HepG2 (cell line): Measurements from ENCODE around the gene TMEM74B. TPM values are rescaled to one million over a fixed set of nuclear protein-coding genes. Genes with fewer than 3 reads are reported as not detected.

Source experiments
- FOXP1 ChIP-seq, 2 experiments: fragments of 450-650 bp in 1 of 2; IDR thresholded peaks; 2 replicates each; pipeline ENCODE4 v1.6.1; 2017 to 2018; ENCODE audit warnings: antibody characterized with exemption in 1 of 2
- HOXA9 ChIP-seq: sonication (generic); formaldehyde crosslinking; IDR thresholded peaks from 2 replicates; pipeline ENCODE4 v1.8.1; 2022; ENCODE audit warnings: missing genetic modification reagents, mild to moderate bottlenecking, moderate library complexity, borderline replicate concordance
- JUND ChIP-seq: sonication (generic); formaldehyde crosslinking; IDR thresholded peaks from 2 replicates; pipeline ENCODE4 v1.8.0; 2022; ENCODE audit warnings: mild to moderate bottlenecking, missing genetic modification reagents
- MATR3 ChIP-seq: sonication (generic); formaldehyde crosslinking; IDR thresholded peaks from 2 replicates; pipeline ENCODE4 v1.4.0; 2020; ENCODE audit warnings: missing genetic modification reagents
- PHF8 ChIP-seq: sonication (generic); formaldehyde crosslinking; IDR thresholded peaks from 2 replicates; pipeline ENCODE4 v1.5.0; 2020; ENCODE audit warnings: missing genetic modification reagents
- RFX1 ChIP-seq: fragments of 450-650 bp; IDR thresholded peaks from 2 replicates; pipeline ENCODE4 v1.6.1; 2017
- SP2 ChIP-seq: sonication (generic); formaldehyde crosslinking; IDR thresholded peaks from 2 replicates; pipeline ENCODE4 v1.5.1; 2020; ENCODE audit warnings: mild to moderate bottlenecking, missing genetic modification reagents
- SRSF1 ChIP-seq: fragments of 200-400 bp; formaldehyde crosslinking; optimal IDR thresholded peaks from 2 replicates; pipeline ENCODE3; 2017; ENCODE audit warnings: mild to moderate bottlenecking, low read depth, low read length, moderate library complexity
- ZMYM4 ChIP-seq: sonication (generic); formaldehyde crosslinking; IDR thresholded peaks from 2 replicates; pipeline ENCODE4 v1.8.1; 2023; ENCODE audit warnings: mild to moderate bottlenecking, missing genetic modification reagents
- ZNF207 ChIP-seq: fragments of 450-650 bp; IDR thresholded peaks from 2 replicates; pipeline ENCODE4 v1.6.1; 2016; ENCODE audit warnings: antibody characterized with exemption, borderline replicate concordance
- ZNF407 ChIP-seq: sonication (generic); formaldehyde crosslinking; IDR thresholded peaks from one replicate; pipeline ENCODE4 v1.5.1; 2020; ENCODE audit warnings: mild to moderate bottlenecking, missing genetic modification reagents; ENCODE audit errors: not compliant biosample characterization
- ZNF678 ChIP-seq: sonication (generic); formaldehyde crosslinking; IDR thresholded peaks from 2 replicates; pipeline ENCODE4 v1.4.0; 2020; ENCODE audit warnings: mild to moderate bottlenecking, missing genetic modification reagents
- ZNF784 ChIP-seq: sonication (generic); formaldehyde crosslinking; IDR thresholded peaks from 2 replicates; pipeline ENCODE4 v1.5.1; 2020; ENCODE audit warnings: missing genetic modification reagents, mild to moderate bottlenecking, borderline replicate concordance
- ZNF83 ChIP-seq: sonication (generic); formaldehyde crosslinking; IDR thresholded peaks from 2 replicates; pipeline ENCODE4 v1.4.0; 2020; ENCODE audit warnings: missing genetic modification reagents, mild to moderate bottlenecking, borderline replicate concordance
- polyA plus RNA-seq, 8 experiments: library from polyadenylated mRNA; depleted of rRNA in 3 of 8; stranded (reverse) in 7 of 8; unstranded in 1 of 8; fragments of >200 nt; fragmentation: Illumina TruSeq in 4 of 8; extraction: Trizol in 4 of 8; gene quantifications; 2 replicates each; pipeline versions ENCODE4 v1.2.1 to v1.2.3, GENCODE V29; 2011 to 2016; ENCODE audit warnings: low read depth in 4 of 8, missing spikeins in 1 of 8, mixed read lengths in 1 of 8; ENCODE audit not compliant: insufficient read depth in 1 of 8
- total RNA-seq, 5 experiments: library from RNA; depleted of rRNA; stranded (reverse); fragments of >200 nt; fragmentation: Illumina TruSeq; extraction: Trizol; gene quantifications; 2 replicates each; pipeline ENCODE4 v1.2.3, GENCODE V29; 2016; ENCODE audit warnings: low read depth in 1 of 5
- TF ChIP-seq, protein P1 (sequence below): sonication (generic); formaldehyde crosslinking; IDR thresholded peaks from 2 replicates; pipeline ENCODE4 v1.4.0; 2020; ENCODE audit warnings: missing genetic modification reagents, borderline replicate concordance
- TF ChIP-seq, protein P2 (sequence below): sonication (generic); formaldehyde crosslinking; IDR thresholded peaks from 2 replicates; pipeline ENCODE4 v1.4.0; 2020; ENCODE audit warnings: missing genetic modification reagents

Gene TMEM74B
- total and polyA plus RNA-seq, 2 of the 13 experiments (the other 11 are each of a cell fraction or from before 2014, with no cell fraction given), result 4.7 to 18.4 TPM

DNA sequence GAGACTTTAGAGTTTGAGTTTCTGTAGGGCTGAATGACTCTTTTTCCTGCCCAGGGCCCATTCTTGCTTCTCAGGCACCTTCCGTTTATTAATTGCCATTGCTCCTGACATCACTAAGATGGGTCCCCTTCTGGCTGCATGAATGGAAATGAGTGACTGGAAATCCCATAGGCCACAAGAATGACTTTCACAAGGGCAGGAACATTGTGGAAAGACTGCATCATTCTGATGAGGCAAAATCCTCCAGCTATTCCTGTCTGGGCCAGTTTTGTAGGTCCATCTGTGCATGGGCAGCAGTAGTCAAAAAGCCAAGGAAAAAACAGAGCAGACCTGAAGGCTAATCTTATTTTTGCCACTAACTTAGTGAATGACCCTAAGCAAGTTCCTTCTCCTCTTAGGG, 19.3 kb downstream of the TMEM74B start (continued):
- TF ChIP-seq ZNF407 (CRISPR knock-in tag) (no peak), FOXP1 (IDR thresholded peaks at IDR 0.05) (no peak), FOXP1 (CRISPR knock-in tag; IDR thresholded peaks at IDR 0.05) (no peak), PHF8 (CRISPR knock-in tag) (0 out of 2 replicates have a peak, but pooled peaks have one; percentile 29), ZMYM4 (CRISPR knock-in tag) (no peak), ZNF784 (CRISPR knock-in tag) (no peak), ZNF83 (CRISPR knock-in tag) (no peak), RFX1 (no peak), HOXA9 (CRISPR knock-in tag) (0 out of 2 replicates have a peak, but pooled peaks have one; percentile 13), MATR3 (CRISPR knock-in tag) (no peak), ZNF678 (CRISPR knock-in tag) (no peak), SP2 (no peak), JUND (CRISPR knock-in tag) (no peak), ZNF207 (no peak), SRSF1 (no peak)
- TF ChIP-seq, protein P1, sequence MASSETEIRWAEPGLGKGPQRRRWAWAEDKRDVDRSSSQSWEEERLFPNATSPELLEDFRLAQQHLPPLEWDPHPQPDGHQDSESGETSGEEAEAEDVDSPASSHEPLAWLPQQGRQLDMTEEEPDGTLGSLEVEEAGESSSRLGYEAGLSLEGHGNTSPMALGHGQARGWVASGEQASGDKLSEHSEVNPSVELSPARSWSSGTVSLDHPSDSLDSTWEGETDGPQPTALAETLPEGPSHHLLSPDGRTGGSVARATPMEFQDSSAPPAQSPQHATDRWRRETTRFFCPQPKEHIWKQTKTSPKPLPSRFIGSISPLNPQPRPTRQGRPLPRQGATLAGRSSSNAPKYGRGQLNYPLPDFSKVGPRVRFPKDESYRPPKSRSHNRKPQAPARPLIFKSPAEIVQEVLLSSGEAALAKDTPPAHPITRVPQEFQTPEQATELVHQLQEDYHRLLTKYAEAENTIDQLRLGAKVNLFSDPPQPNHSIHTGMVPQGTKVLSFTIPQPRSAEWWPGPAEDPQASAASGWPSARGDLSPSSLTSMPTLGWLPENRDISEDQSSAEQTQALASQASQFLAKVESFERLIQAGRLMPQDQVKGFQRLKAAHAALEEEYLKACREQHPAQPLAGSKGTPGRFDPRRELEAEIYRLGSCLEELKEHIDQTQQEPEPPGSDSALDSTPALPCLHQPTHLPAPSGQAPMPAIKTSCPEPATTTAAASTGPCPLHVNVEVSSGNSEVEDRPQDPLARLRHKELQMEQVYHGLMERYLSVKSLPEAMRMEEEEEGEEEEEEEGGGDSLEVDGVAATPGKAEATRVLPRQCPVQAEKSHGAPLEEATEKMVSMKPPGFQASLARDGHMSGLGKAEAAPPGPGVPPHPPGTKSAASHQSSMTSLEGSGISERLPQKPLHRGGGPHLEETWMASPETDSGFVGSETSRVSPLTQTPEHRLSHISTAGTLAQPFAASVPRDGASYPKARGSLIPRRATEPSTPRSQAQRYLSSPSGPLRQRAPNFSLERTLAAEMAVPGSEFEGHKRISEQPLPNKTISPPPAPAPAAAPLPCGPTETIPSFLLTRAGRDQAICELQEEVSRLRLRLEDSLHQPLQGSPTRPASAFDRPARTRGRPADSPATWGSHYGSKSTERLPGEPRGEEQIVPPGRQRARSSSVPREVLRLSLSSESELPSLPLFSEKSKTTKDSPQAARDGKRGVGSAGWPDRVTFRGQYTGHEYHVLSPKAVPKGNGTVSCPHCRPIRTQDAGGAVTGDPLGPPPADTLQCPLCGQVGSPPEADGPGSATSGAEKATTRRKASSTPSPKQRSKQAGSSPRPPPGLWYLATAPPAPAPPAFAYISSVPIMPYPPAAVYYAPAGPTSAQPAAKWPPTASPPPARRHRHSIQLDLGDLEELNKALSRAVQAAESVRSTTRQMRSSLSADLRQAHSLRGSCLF (CRISPR knock-in tag), result no peak
- TF ChIP-seq, protein P2, sequence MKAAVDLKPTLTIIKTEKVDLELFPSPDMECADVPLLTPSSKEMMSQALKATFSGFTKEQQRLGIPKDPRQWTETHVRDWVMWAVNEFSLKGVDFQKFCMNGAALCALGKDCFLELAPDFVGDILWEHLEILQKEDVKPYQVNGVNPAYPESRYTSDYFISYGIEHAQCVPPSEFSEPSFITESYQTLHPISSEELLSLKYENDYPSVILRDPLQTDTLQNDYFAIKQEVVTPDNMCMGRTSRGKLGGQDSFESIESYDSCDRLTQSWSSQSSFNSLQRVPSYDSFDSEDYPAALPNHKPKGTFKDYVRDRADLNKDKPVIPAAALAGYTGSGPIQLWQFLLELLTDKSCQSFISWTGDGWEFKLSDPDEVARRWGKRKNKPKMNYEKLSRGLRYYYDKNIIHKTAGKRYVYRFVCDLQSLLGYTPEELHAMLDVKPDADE (CRISPR knock-in tag), result no peak
